Stimulated activated CD4-positive, alpha-beta T cell treated with anti-CD3 and anti-CD28 coated beads, Interleukin-15, amount 100 ng/mL, for 24 hours (primary cell): ENCODE measurements around the gene UBE2D1.
A peak's percentile ranks its signal among the peaks of the same experiment; 100 is the strongest.
"Not testable (repeated sequence)": the region's sequence is repeated elsewhere in the genome, so short reads cannot be mapped to it uniquely, and the experiment has no call there.

Source experiments
- DNase-seq: peaks from one replicate; pipeline ENCODE4 v3.0.0-alpha.2; 2020

UBE2D1 gene

GRCh38 chr10:58384544-58384998 lies 49.8 kb downstream of the UBE2D1 start:
- DNase-seq = no peak

DNA sequence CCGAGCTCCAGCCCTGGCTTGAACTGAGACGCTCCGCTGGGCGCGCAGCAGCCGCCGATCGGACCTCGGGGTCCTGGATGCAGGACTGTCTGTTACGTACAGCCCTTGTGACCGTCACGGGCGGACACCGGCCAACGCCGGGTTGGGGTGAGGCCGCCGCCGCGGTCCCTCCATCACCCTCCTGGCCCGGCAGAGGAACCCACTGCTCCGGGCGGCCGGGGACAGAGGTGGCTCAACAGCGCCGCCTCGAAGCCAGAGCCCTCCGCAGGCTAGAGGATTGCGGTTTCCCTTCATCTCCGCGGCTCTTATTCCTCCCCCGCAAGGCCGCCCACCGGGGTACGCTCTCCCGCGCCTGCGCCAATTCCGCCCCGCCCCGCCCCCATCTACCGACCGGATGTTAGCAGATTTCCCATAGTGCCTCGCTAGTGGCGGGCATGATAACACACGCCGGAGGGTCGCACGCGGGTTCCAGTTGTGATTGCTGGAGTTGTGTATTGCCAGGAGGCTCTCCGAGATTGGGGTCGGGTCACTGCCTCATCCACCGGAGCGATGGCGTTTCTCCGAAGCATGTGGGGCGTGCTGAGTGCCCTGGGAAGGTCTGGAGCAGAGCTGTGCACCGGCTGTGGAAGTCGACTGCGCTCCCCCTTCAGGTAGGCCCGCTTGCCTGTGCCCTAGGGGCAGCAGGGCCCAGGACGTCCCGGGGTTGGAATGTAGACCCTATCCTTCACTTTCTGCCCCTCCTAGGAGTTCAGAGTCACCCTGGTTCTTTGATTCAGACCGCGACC lies 50.4 kb downstream of the UBE2D1 start, which contains the start of gene TFAM:
Gene TFAM (plus strand): TSS at position 412 of the 785 bp plus-strand sequence. CDS start 138 bp downstream, at position 550.
- peak; percentile 97 for DNase-seq

DNA sequence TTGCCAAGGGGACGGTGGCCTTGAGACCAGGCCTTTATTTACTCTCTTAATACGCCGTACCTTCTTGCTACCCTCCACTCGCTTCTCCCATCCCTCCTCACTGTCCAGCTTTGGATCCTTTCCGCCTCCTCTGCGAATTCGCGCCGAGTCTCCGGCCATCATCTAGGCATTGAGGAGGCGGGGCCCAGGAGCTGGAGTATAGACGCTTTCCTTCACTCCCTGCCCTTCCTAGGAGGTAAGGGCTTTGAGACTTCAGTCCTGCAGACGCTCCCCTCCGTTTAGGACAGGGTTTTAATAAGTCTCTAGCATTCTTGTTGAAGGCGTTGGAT lies 50.9 kb downstream of the UBE2D1 start:
- peak; percentile 49 for DNase-seq

DNA sequence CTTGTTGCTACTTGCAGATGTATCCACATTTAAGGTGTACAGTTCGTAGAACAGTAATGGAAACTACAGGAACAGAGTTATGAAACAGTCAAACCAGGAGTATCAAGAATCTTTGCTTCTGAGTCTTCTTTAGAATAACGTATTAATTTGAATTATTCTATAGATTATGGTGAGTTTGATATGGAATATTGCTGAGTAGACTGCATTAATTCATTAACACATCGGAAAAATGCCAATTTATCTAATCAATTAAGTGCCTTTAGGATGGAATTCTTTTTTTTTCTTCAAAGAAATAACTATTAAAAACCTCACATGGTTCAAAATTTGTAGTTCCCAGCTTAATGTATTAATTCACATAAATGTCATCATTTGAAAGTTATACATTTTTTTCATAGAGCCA lies 54.2 kb downstream of the UBE2D1 start:
- DNase-seq = no peak

- DNase-seq = no peak
Observed at GRCh38 chr10:58393317-58393716, 58.5 kb downstream of the UBE2D1 start.

DNA sequence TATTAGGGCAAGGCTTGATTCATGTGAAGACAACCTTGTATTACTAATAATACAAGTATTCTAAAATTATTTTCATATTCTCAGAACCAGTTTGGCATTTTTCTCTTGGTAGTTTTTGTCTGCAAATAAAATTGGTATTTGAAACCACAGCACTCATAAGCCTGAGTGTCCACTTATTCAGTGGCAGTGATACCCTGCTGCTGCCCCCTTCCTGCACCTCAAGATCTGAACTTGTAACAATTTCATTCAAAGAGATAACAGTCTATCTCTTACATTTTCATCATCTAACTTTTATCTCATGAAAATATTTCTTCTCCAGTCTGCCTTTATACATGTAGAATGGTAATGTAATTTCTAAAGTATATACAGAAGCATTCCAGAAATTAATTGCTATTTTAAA lies 59.7 kb downstream of the UBE2D1 start:
- DNase-seq = no peak

DNA sequence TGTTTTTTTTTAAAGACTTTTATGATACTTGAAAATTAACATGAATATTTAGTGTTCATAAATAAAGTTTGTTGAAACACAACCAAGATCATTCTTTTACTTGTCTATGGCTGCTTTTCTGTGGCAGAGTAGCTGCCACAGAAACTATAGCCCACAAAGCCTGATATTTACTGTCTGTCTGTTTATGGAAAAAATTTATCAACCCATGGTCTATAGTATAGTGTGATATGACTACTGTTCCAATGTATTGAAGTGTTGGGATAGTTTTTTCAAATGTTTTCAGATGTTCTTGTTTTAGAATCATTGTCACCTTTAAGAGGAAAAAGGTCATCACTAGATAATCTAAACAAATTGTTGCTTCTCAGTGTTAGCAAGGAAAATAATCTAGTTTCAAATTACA lies 61.3 kb downstream of the UBE2D1 start:
- no peak for DNase-seq

- no peak for DNase-seq
Observed at GRCh38 chr10:58397830-58398229, 63.0 kb downstream of the UBE2D1 start.

DNA sequence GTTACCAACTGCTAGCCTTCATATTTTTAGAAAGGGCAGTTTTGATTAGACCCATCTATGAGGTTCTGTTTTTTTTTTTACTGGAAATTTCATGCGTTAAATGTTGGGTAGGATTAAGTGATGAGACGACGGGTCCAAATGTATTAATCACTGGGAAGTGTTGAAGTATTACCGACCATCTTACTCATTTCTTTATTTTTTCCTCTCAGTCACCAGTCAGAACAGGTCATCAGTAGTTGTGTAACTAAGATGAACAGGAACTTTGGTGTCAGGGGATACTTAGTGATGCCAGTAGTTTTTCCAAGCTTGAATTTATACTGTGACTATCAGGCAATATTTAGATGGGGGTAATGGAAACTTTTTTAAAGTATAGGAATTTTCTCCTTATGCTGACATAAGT lies 64.6 kb downstream of the UBE2D1 start:
- DNase-seq = no peak

- no peak for DNase-seq
Observed at GRCh38 chr10:58400609-58401008, 65.8 kb downstream of the UBE2D1 start.

- no peak for DNase-seq
Observed at GRCh38 chr10:58404001-58404400, 69.2 kb downstream of the UBE2D1 start.

- DNase-seq = no peak
Observed at GRCh38 chr10:58409956-58410610, 75.3 kb downstream of the UBE2D1 start.

DNA sequence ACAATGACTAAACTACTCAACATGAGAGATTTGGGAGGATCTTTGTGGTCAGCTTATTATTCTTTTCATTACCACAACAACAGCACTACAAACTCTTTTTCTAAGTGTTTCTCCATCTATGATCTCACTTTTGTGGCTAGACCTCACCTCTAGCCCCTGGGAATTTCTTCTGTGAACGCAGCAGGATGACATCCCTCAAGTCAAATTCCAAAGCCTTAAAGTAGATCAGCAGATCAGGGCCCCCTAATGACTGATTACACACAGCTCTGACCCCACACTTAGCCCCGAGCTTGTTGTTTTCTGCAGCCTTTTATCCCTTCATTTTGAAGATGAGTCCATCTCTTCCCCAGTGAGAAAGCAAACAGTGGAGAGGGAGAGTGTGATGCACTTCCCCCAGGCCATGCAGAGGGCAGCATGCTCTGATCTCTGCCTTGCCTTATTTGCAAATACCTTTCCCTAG lies 77.7 kb downstream of the UBE2D1 start:
- DNase-seq = no peak

- no peak for DNase-seq
Observed at GRCh38 chr10:58414270-58415041, 79.7 kb downstream of the UBE2D1 start.

DNA sequence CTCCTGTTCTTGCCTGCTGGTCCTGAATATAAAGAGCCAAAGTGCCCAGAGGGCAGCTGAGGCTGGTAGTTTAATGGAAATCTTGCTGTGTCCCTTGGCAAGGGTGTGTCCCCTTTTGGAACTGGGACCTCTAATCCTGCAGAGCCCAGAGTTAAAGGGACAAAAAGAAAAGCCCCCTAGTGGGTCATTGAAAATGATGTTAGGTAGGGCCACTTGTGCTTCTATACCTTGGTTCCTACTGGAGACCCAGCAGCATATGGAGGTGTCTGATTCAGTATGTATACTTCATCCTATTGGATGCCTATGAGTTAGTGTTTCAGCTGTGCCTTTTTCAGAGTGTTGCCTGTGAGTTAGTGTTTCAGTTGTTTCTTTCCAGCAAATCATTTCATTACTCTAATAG lies 81.0 kb downstream of the UBE2D1 start:
- no peak for DNase-seq

DNA sequence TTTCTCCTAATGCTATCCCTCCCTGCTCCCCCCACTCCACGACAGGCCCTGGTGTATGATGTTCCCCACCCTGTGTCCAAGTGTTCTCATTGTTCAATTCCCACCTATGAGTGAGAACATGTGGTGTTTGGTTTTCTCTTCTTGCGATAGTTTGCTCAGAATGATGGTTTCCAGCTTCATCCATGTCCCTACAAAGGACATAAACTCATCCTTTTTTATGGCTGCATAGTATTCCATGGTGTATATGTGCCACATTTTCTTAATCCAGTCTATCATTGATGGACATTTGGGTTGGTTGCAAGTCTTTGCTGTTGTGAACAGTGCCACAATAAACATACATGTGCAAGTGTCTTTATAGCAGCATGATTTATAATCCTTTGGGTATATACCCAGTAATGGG lies 83.1 kb downstream of the UBE2D1 start:
- not testable (repeated sequence) for DNase-seq
